ENCODE data around the gene ENPP6. TPM values are rescaled to one million over a fixed set of nuclear protein-coding genes. Genes with fewer than 3 reads are reported as not detected.
A peak's percentile ranks its signal among the peaks of the same experiment; 100 is the strongest.

ENPP6 gene
- total and polyA plus RNA-seq, 4 donors = 0.05 to 0.08 (median 0.05) TPM; not detected in 1

GRCh38 chr4:184099000-184099399 is 118.7 kb downstream of the ENPP6 start (continued):
- no peak for TF ChIP-seq MAX (IDR thresholded peaks at IDR 0.05)
- no peak for TF ChIP-seq JUND (IDR thresholded peaks at IDR 0.05)

- H3K27ac ChIP-seq (ENCODE audit: low read depth in 1 of 2, low read length in 2 of 2) = no peak overlapping the region
- no peaks in the 10 kb centered on the region for H3K4me1 ChIP-seq (ENCODE audit: control insufficient read depth in 4 of 4, insufficient read depth in 4 of 4, low read length in 3 of 4)
- H3K36me3 ChIP-seq (ENCODE audit: control insufficient read depth in 4 of 4, insufficient read depth in 3 of 4, low read depth in 1 of 4, low read length in 3 of 4) = no peaks in the 10 kb centered on the region
- WGBS = 95% methylated on average over 13 of the region's 13 CpGs
- no peak for DNase-seq (ENCODE audit: low spot score)
- H3K9ac ChIP-seq (ENCODE audit: low read depth in 1 of 2, low read length in 2 of 2) = no peak overlapping the region
- H3K9me3 ChIP-seq (ENCODE audit: control insufficient read depth in 4 of 4, low read length in 3 of 4) = no peaks in the 10 kb centered on the region
- no peak overlapping the region for H3K4me3 ChIP-seq (ENCODE audit: low read depth in 1 of 3, low read length in 3 of 3)
- no peaks in the 10 kb centered on the region for H3K27me3 ChIP-seq (ENCODE audit: control insufficient read depth in 4 of 4, insufficient read depth in 4 of 4, low read length in 3 of 4)
- TF ChIP-seq MAX (IDR thresholded peaks at IDR 0.05) = no peak
- no peak for TF ChIP-seq JUND (IDR thresholded peaks at IDR 0.05)
- TF ChIP-seq EGR1 (IDR thresholded peaks at IDR 0.05; ENCODE audit: low read depth in 2 of 2) = no peak
- TF ChIP-seq RAD21 (IDR thresholded peaks at IDR 0.05) = no peak
- TF ChIP-seq YY1 (IDR thresholded peaks at IDR 0.05) = no peak
- no peak for TF ChIP-seq RXRA (IDR thresholded peaks at IDR 0.05)
These were observed 119.9 kb downstream of the ENPP6 start for GRCh38 chr4:184097815-184098214.

GRCh38 chr4:184097241-184097605 is 120.5 kb downstream of the ENPP6 start:
- no peaks in the 10 kb centered on the region for H3K9me3 ChIP-seq (ENCODE audit: control insufficient read depth in 4 of 4, low read length in 3 of 4)
- H3K4me1 ChIP-seq (ENCODE audit: control insufficient read depth in 4 of 4, insufficient read depth in 4 of 4, low read length in 3 of 4) = no peaks in the 10 kb centered on the region
- no peak for DNase-seq (ENCODE audit: low spot score)
- no peak overlapping the region for H3K27ac ChIP-seq (ENCODE audit: low read depth in 1 of 2, low read length in 2 of 2)
- WGBS = 65% methylated on average over 26 of the region's 26 CpGs
- TF ChIP-seq HNF4G (IDR thresholded peaks at IDR 0.05) = no peak
- no peak for TF ChIP-seq REST (IDR thresholded peaks at IDR 0.05)
- peak; percentile 17 for TF ChIP-seq CTCF (IDR thresholded peaks at IDR 0.05; ENCODE audit: low read depth, low read length, missing input control)
- TF ChIP-seq MAX (IDR thresholded peaks at IDR 0.05) = no peak
- no peak for TF ChIP-seq SP1 (IDR thresholded peaks at IDR 0.05)
- no peak for TF ChIP-seq RXRA (IDR thresholded peaks at IDR 0.05)
- TF ChIP-seq ZBTB33 (IDR thresholded peaks at IDR 0.05) = no peak
- peak; percentile 10 to 65 for TF ChIP-seq RAD21 (IDR thresholded peaks at IDR 0.05)
- TF ChIP-seq FOXA2 (IDR thresholded peaks at IDR 0.05) = no peak
- TF ChIP-seq FOXA1 (IDR thresholded peaks at IDR 0.05) = no peak
- TF ChIP-seq YY1 (IDR thresholded peaks at IDR 0.05) = no peak
- no peak for TF ChIP-seq JUND (IDR thresholded peaks at IDR 0.05)
- no peak for TF ChIP-seq EGR1 (IDR thresholded peaks at IDR 0.05; ENCODE audit: low read depth in 2 of 2)
- peak; percentile 53 for TF ChIP-seq NR2F2 (IDR thresholded peaks at IDR 0.05)
- no peak overlapping the region for H3K9ac ChIP-seq (ENCODE audit: low read depth in 1 of 2, low read length in 2 of 2)
- no peaks in the 10 kb centered on the region for H3K36me3 ChIP-seq (ENCODE audit: control insufficient read depth in 4 of 4, insufficient read depth in 3 of 4, low read depth in 1 of 4, low read length in 3 of 4)
- no peak overlapping the region for H3K4me3 ChIP-seq (ENCODE audit: low read depth in 1 of 3, low read length in 3 of 3)
- no peaks in the 10 kb centered on the region for H3K27me3 ChIP-seq (ENCODE audit: control insufficient read depth in 4 of 4, insufficient read depth in 4 of 4, low read length in 3 of 4)
